Upper lobe of left lung (tissue), 4 donors: ENCODE measurements around the gene CCN5.

Experiments used
- CTCF ChIP-seq, 6 experiments: fragments of 450-650 bp in 4 of 6; fragments of 200-600 bp in 2 of 6; sonication (generic) in 2 of 6; IDR thresholded peaks; one replicate each; pipeline ENCODE4 v1.5.1; 2016 to 2019; ENCODE audit warnings: antibody characterized with exemption in 6 of 6
- EP300 ChIP-seq, 4 donors: sonication (generic); formaldehyde crosslinking; IDR thresholded peaks; one replicate each; pipeline ENCODE4 v1.5.1; 2017; ENCODE audit warnings: antibody characterized with exemption in 4 of 4, control low read depth in 2 of 4
- POLR2A ChIP-seq, 4 donors: fragments of 450-650 bp; IDR thresholded peaks; one replicate each; pipeline ENCODE4 v1.5.1; 2016 to 2017; ENCODE audit warnings: antibody characterized with exemption in 4 of 4, mild to moderate bottlenecking in 2 of 4
- POLR2AphosphoS5 ChIP-seq, 2 donors: sonication (generic); formaldehyde crosslinking; IDR thresholded peaks; one replicate each; pipeline ENCODE4 v1.5.1; 2017; ENCODE audit warnings: antibody characterized with exemption in 2 of 2

- no peak for TF ChIP-seq CTCF (IDR thresholded peaks at IDR 0.05)
- TF ChIP-seq POLR2A (IDR thresholded peaks at IDR 0.05) = no peak
- no peak for TF ChIP-seq POLR2AphosphoS5 (IDR thresholded peaks at IDR 0.05)
- no peak for TF ChIP-seq EP300 (IDR thresholded peaks at IDR 0.05)
Observed at GRCh38 chr20:44678990-44679611, 36.1 kb upstream of the CCN5 start.
